ENCODE measurements around the gene SASH1.

Gene SASH1

GRCh38 chr6:148436466-148436865, 93.8 kb downstream of the SASH1 start:
- no peak for DNase-seq

- peak; percentile 64 for DNase-seq
Observed at GRCh38 chr6:148438632-148439031, 96.0 kb downstream of the SASH1 start.

GRCh38 chr6:148440016-148440415, 97.4 kb downstream of the SASH1 start:
- DNase-seq: peak; percentile 89

- DNase-seq: peak; percentile 54
Observed at GRCh38 chr6:148440877-148441453, 98.3 kb downstream of the SASH1 start.

- DNase-seq: peak; percentile 85
Observed at GRCh38 chr6:148441454-148441911, 98.8 kb downstream of the SASH1 start.

GRCh38 chr6:148443798-148444560, 101.3 kb downstream of the SASH1 start:
- no peak for DNase-seq

GRCh38 chr6:148445116-148445515, 102.5 kb downstream of the SASH1 start:
- DNase-seq: no peak

GRCh38 chr6:148445620-148446019, 103.0 kb downstream of the SASH1 start:
- no peak for DNase-seq

GRCh38 chr6:148446681-148447080, 104.0 kb downstream of the SASH1 start:
- DNase-seq: no peak

GRCh38 chr6:148447521-148448230, 105.0 kb downstream of the SASH1 start:
- no peak for DNase-seq

GRCh38 chr6:148448369-148449012, 105.9 kb downstream of the SASH1 start:
- peak; percentile 71 for DNase-seq

GRCh38 chr6:148450866-148451265, 108.2 kb downstream of the SASH1 start:
- DNase-seq: no peak

- peak; percentile 49 for DNase-seq
Observed at GRCh38 chr6:148451690-148452089, 109.1 kb downstream of the SASH1 start.

- DNase-seq: no peak
Observed at GRCh38 chr6:148452876-148453275, 110.2 kb downstream of the SASH1 start.

GRCh38 chr6:148453906-148454305, 111.3 kb downstream of the SASH1 start:
- no peak for DNase-seq

- DNase-seq: no peak
Observed at GRCh38 chr6:148455225-148455624, 112.6 kb downstream of the SASH1 start.

- DNase-seq: no peak
Observed at GRCh38 chr6:148455674-148456558, 113.3 kb downstream of the SASH1 start.

- DNase-seq: peak; percentile 34
Observed at GRCh38 chr6:148457137-148457842, 114.7 kb downstream of the SASH1 start.

GRCh38 chr6:148457843-148458159, 115.2 kb downstream of the SASH1 start:
- no peak for DNase-seq

GRCh38 chr6:148459238-148459637, 116.6 kb downstream of the SASH1 start:
- DNase-seq: no peak

GRCh38 chr6:148460876-148461646, 118.4 kb downstream of the SASH1 start:
- DNase-seq: no peak

Data from MV-4-11 (cell line).